GM18502 (cell line): ENCODE measurements around the gene ADISSP.
"Not testable (repeated sequence)": the region's sequence is repeated elsewhere in the genome, so short reads cannot be mapped to it uniquely, and the experiment has no call there.

Source experiments
- ATAC-seq: cut with Tn5 transposase; IDR thresholded peaks from one replicate; pipeline ENCODE4 v1.9.1; 2021; ENCODE audit warnings: mild to moderate bottlenecking; ENCODE audit not compliant: unreplicated experiment, poor library complexity

ADISSP gene

DNA sequence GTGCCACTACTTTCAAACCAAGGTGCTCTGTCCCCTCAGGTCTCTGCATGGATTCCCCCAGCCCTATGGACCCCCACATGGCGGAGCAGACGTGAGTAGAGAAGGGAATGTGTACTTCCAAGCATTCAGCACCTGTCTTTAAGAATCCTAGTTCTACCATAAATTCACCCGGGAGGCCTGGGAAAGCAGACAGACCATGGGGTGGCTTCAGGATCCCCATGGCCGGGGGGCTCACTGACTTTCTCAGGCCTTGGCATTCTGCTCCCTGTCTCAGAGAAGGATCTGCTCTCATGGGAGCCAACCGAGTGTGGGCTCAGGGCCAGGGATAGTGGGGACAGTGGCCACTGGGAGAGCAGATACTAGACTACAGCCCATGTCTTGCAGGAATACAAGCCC lies 30.8 kb upstream of the ADISSP start:
- ATAC-seq = no peak

DNA sequence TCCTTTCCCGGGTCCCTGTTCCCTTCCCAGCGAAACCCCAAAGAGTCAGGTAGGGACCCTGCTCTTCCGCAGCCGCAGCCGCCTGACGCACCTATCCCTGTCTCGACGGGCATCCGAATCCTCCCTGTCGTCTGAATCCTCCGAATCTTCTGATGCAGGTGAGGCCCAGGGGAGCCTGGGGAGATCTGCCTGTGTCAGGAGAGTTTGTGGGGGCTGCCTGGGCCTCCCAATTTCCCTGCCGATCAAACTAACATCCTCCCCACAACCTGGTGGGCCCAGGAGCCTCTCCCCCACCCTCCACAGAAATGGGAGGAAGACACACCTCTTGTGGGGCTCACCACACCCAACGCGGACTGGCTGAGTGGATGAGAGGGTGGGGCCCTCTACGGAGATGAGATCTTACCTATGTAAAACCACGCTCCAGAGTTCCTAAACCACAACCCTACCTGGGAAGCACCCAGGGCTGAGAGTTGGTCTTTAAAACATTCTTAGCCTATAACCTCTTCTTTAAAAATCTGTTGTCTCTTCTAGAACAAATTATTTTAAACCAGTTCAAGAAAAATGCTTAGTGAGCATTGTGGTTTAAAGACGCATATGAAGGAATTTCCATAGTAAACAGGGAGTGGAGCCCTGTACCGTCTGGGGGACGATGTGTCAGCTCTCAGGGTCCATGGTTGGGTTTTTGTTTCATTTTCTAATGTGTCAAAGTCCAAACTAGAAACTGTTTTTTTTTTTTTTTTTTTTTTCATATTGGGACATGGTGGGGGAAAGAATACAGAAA lies 30.2 kb upstream of the ADISSP start:
- ATAC-seq = no peak

DNA sequence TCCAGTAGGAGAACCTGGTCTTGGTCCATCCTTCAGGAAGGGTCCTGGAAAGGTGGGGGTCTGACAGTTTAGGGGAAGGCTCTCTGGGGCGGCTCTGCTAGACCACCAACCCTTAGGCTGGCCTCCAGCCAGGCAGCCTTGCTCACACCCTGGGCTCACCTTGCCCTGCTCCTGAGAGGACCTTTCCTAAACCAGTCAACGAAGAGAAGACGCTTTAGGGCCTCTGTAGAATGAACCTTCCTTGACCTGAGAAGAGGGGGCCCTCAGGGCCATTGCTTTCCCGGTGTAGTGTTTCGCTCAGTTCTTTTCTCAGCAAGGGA lies 29.6 kb upstream of the ADISSP start:
- no peak for ATAC-seq

DNA sequence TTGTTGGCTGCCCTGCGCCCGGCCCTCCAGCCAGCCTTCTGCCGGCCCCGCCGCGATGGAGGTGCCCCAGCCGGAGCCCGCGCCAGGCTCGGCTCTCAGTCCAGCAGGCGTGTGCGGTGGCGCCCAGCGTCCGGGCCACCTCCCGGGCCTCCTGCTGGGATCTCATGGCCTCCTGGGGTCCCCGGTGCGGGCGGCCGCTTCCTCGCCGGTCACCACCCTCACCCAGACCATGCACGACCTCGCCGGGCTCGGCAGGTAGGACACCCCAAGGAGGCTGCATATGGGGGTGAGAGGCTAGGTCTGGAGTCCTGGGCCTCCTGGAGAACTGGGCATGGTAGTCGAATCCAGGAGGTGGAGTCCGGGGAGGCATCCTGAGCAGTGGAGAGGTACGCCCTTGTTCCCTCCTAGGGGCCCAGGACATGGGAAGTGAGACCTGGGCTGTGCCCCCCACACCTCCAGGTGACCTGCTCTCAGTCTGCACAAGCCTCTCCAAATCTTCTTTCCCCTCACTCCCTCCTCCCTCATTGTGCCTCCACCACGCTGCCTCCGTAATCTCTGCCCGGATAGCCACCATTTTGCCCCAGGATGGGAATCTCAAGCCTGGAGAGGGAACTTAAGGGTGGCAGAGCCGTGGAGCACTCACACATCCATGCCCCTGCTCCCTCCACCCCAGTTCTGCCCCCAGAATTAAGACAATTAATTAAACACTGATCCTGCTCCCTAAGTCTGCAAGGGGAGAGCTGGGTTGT lies 29.1 kb upstream of the ADISSP start:
- peak; percentile 3 for ATAC-seq

DNA sequence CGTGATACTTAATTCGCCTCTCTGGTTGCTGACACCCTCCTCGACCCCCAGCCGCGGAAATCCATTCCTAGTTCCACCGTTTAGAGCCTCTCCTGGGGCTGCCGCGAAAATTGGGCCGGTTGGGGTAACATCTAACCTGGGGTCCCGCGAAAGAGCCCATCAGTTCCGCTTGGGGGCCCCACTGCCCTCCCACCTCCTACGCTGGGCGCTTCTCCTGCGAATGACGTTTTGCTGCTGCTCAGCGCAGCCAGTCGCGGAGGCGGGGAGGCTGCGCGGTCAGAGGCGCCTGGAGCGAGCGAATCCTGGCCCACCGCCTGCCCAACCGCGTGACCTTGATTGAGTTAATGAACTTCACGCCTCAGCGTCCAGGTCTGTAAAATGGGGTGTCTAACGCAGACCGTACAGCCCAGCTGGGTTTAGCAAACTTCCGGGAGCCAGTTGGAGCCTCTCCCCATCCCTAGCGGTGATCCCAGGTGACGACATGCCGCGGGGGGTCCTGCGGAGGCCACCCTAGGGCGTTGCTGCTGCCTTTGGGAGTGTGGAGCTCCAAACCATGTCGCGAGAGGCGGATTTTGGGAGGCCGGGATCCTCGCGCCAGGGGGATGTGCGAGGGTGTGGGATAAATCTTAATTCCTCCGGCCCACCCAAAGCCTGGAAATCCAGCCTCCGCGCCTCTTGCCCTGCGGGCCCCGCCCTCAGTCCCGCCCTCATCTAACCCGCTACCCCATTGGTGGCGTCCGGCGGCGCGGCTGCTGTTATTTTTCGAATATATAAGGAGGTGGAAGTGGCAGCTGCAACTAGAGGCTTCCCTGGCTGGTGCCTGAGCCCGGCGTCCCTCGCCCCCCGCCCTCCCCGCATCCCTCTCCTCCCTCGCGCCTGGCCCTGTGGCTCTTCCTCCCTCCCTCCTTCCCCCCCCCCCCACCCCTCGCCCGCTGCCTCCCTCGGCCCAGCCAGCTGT lies 28.2 kb upstream of the ADISSP start, which contains the start of gene CDC25B:
CDC25B (plus strand) TSS at position 800 of the 958 bp plus-strand sequence. CDS start 222 bp downstream, outside the sequence.
- peak; percentile 68 for ATAC-seq

DNA sequence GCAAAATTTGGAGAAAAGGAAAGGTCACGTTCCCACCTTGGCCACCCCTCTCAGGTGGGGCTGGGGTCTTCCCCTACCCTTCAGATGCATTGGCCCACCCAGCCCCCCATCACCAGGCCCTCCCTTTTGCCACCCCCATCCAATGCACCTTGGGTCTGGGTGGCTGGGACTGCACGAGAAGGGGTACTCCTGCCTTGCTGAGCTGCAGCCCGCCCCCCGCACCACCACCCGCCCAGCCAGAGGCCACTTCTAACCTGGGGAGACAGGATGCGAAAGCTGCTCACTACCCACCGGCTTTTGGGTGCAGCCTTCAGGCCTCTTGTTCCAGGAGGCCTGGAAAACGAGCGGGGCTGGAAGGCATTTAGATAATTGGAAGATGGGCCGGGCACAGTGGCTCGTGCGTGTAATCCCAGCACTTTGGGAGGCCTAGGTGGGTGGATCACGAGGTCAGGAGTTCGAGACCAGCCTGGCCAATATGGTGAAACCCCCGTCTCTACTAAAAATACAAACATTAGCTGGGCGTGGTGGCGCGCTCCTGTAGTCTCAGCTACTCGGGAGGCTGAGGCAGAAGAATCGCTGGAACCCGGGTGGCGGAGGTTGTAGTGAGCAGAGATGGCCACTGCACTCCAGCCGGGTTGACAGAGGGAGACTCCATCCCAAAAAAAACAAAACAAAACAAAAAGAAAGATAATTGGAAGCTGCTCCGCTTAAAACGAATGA lies 27.3 kb upstream of the ADISSP start:
- ATAC-seq = no peak

DNA sequence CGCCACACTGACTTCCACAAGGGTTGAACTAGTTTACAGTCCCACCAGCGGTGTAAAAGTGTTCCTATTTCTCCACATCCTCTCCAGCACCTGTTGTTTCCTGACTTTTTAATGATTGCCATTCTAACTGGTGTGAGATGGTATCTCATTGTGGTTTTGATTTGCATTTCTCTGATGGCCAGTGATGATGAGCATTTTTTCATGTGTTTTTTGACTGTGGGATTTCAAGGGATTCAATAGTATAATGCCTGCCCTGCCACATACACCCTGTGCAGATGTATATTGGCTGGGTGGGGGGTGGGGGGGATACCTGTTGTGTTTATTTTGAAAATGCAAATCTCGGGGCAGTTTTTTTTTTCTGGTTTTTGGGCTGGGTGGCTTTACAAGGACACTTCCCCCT lies 26.6 kb upstream of the ADISSP start:
- not testable (repeated sequence) for ATAC-seq

DNA sequence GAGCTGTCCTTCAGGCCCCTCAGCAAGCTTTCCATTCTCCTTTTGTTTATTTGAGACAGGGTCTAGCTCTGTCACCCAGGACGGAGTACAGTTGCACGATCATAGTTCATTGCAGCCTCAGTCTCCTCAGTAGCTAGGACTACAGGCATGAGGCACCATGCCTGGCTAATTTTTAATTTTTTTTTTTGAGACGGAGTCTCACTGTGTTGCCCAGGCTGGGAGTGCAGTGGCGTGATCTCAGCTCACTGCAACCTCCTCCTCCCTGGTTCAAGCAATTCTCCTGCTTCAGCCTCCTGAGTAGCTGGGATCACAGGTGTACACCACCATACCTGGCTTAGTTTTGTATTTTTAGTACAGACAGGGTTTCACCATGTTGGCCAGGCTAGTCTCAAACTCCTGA lies 21.6 kb upstream of the ADISSP start:
- ATAC-seq = not testable (repeated sequence)

DNA sequence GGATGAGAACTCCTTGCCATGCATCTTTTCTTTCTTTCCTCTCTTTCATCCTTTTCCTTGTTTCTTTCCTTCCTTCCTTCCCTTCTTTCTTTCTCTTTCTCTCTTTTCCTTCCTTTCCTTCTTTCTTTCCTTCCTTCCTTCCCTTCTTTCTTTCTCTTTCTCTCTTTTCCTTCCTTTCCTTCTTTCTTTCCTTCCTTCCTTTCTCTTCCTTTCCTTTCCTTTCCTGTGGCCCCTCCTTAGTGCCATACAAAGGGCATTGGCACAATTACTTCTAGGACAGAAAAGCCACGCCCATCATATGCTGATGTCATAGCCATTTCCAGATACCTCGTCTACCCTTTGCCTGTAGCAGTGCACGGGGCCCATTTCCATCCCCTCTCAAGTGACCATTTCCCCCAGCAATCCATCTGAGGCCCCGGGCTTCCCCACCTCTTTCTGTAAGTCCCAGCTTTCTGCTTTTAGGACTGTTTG lies 21.2 kb upstream of the ADISSP start:
- no peak for ATAC-seq

DNA sequence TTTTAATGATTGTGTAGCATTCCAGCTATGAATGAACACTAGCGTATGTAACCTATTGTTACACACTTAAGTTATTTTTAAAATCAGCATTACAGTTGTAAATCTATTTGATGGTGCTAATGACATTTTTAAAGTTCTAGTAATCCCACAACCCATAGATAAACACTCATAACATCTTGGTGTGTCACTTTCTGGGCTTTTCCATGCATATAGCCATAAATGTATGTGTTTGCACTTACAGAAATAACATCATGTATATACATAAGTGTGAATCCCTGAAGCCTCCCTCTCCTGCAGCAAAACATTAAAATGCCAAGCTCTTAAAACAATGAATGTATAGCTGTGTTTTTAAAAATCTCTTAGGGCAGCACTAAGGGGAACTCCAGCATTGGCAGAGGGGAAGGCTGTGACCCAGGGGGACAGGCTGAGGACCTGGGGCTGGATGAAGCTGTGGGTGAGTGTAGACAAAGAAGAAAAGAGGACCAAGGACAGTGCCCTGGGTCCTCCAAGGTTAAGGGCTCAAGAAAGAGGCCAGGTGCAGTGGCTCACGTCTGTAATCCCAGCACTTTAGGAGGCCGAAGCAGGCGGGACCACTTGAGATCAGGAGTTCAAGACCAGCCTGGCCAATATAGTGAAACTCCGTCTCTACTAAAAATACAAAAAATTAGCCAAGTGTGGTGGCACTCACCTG lies 19.9 kb upstream of the ADISSP start:
- ATAC-seq = no peak

DNA sequence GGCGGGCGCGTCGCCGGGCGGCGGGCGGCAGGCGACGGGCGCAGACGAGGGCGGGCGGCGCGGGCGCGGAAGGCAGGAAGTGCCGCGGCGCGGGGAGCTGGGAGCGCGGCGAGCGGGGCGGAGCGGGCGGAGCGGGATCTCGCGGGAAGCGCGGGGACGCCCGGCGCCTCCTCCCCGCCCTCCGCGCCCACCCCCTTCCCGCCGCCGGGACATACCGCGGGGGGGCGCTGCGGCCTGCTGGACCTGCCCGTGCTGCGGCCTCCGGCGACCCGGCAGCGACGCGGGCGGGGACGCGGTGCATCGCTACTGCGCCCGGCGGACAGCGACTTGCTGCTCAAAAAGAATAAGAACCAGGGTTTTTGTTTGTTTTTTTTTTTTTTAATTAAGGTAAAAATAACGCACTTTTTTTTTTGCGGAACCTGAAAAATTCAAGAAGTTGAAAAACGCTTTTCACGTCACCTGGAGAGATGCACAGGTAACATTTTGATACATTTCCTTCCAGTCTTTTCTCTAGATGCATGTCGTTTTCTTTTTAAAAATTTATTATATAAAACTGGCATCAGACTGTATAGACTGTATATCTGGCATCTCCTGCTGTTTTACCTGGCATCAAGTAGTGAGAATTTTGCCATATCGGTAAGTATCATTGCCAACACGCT lies 19.2 kb upstream of the ADISSP start, which contains the start of gene CENPB:
CENPB (minus strand) TSS at position 76 of the 659 bp plus-strand sequence. CDS start 257 bp downstream, outside the sequence.
- peak; percentile 86 for ATAC-seq

DNA sequence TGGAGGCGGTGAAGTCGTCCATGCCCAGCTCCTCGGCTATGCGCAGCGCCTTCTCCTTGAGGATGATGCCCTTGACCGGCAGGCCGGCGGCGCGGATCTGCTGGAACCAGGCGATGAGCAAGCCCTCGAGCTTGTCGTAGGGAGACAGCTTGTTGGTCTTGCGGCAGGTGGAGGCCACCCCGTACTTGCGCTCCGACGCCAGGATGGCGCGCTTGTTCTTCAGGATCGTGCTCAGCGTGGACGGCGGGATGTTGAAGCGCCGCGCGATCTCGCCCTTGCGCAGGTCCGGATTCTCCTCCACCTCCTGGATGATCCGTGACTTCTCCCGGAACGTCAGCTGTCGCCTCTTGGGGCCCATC lies 18.6 kb upstream of the ADISSP start:
- ATAC-seq = peak; percentile 26

DNA sequence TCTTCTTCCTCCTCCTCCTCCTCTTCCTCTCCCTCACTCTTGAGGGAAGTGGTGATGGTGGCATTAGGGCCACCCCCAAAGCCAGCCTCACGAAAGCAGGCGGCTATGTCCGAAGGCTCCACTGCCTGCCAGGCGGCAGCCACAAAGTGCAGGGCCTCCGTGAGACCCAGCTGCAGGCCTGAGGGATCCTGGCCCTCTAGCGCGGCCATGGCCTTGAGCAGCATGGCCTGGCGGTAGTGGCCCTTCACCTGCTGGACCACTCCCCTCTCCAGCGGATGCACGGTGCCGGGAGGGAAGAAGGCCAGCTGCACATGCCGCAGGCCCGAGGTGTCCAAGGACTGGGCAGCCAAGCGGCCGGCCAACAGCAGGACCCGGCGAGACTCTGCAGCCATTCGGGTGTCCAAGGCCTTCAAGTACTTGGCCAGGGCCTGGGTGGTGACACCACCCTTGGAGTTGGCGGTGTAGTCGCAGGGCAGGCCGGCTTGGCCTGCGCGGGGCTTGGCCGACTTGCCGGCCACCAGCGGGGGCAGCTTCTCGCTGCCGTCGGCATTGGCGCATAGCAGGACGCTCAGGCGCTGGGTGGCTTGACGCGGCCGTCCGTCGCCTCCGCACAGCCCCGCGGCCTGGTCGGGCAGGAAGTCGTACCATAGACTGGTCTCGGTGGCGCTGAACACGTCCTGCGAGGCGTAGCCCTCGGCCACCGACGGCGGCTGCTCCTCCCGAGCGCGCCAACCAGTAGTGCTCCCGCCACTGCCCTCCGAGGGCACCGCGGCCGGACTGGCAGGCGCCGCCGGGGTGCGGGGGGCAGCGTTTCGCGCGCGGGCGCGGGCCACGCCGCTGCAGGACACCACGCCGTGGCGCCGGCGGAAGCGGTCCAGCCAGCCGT lies 17.9 kb upstream of the ADISSP start:
- no peak for ATAC-seq

DNA sequence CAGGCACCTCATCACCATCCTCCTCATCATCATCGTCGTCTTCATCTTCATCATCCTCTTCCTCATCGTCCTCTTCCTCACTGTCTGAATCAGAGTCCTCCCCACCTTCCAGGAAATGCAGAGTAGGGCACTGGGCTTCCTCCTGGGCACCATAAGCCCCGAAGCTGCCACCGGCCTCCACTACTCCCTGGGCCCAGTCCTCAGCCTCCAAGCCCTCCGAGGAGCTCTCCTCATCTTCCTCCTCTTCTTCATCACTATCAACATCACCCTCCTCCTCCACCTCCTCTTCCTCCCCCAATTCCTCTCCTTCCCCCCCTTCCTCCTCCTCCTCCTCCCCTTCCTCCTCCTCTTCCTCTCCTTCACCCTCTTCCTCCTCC lies 17.3 kb upstream of the ADISSP start:
- ATAC-seq = no peak

DNA sequence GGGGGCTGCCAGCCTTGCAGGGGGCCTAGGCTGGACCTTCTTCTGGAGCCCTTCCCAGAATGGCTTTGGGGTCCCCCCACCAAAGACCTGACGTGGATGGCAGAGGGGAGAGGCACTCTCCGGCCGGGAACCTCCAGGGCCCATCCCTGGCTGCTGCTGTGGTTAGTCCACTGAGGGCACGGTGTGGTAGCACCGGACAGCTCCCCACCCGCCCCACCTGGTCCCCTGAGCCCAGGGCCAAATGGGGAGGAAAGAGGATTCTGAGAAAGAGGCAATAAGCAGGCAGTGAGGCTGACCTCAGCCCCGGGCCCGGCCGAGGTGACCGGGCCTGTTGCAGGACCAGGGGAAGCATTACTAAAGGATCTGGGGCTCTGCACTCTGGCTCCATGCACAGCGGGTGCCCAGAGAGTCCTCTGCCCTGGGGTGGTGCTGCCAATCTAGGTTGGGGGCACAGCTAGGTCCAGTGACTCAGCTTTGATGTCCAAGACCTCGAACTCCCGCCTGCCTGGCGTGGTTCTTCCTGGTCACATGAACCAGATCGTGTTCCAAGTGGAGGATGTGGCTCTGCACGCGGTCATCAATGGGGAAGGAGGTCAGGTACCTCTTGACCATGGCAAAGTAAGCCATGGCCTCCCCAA lies 16.8 kb upstream of the ADISSP start:
- ATAC-seq = no peak

DNA sequence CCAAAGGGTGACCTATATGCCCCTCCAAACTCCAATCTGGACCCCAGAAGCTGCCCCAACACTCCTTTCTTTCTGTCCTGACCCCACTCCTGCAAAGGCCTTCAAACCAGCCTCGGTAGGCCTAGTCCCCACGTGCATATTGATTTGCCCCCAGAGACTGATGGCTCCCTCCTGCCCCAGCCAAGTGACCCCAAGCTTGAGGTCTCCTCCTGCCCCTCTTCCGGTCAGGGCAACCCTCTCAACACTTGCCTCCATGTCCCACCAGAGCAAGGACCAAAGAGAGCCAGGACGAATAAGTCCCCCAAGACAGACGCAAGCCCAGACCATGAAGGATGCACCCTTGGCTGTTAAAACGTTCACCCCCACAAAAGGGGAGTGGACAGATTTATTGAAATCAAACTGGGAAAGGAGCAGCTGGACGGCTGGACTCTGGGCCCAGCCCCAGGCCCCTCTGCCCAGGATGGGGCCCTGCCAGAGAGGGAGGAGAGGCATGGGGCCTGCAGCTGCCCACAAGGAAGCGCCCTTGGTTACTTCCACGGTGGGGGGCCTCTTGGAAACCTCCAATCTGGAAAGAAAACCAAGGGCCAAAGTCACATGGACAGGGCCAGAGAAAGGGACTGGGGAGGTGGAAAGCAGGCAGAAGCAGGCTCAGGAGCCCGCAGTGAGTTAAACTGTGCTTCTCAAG lies 16.1 kb upstream of the ADISSP start:
- no peak for ATAC-seq

DNA sequence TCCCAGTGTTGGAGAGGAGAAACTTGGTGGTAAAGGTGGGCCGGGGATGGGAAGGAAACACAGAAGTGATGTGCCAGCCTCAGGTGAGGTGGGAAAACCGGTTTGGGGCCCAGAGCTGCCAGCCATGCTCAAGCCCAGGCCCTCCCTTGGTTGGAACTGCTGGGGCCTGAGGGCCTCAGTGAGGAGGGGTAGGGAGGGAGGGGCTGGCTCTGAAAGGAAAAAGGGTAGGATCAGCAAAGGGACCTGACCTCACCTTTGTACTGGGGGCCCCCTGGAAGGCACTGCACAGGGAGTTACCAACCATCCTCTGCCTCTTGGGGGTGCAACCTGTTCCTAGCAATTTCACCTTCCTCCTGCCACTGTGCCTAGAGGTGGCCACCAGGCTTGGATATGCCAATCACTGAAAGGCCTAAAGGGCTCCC lies 15.5 kb upstream of the ADISSP start:
- ATAC-seq = no peak
